ENCODE measurements around the gene TRIM26.

The TRIM26 gene

DNA sequence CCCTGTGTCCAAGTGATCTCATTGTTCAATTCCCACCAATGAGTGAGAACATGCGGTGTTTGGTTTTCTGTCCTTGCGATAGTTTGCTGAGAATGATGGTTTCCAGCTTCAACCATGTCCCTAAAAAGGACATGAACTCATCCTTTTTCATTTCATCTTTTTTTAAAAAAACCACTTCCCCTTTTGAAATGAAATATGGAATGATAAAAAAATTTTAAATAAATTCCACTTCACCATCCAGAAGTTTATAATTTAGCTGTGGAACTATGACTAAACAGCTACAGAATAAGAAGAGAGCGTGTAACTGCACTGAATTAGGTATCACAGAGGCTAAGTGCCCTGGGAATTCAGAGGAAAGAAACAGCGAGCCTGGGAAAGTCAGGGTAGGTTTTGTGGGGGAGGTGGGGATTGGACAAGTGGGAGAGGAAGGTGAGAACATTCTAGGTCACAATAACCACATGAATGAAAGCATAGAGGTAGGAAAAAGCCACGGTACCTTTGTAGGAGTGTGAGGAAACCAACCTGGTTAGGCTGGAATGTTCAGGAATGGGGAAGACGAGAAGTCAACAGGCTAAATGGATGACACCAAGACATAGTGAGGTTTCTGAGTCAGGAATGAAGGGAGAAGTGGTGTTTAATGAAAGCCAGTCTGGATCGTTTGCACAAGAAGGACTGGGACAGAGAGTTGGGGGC is 63.2 kb downstream of the TRIM26 start:
- no peak for DNase-seq
- Histone ChIP-seq H3K36me3 (no peaks in the 10 kb centered on the region), H3K9me3 (no peaks in the 10 kb centered on the region), H3K27me3 (peaks cover 21% of the 10 kb centered on the region), H3K4me3 (ENCODE audit: low read depth, low read length) (no peak overlapping the region), H3K4me1 (no peaks in the 10 kb centered on the region)
- TF ChIP-seq, protein P1, sequence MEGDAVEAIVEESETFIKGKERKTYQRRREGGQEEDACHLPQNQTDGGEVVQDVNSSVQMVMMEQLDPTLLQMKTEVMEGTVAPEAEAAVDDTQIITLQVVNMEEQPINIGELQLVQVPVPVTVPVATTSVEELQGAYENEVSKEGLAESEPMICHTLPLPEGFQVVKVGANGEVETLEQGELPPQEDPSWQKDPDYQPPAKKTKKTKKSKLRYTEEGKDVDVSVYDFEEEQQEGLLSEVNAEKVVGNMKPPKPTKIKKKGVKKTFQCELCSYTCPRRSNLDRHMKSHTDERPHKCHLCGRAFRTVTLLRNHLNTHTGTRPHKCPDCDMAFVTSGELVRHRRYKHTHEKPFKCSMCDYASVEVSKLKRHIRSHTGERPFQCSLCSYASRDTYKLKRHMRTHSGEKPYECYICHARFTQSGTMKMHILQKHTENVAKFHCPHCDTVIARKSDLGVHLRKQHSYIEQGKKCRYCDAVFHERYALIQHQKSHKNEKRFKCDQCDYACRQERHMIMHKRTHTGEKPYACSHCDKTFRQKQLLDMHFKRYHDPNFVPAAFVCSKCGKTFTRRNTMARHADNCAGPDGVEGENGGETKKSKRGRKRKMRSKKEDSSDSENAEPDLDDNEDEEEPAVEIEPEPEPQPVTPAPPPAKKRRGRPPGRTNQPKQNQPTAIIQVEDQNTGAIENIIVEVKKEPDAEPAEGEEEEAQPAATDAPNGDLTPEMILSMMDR (IDR thresholded peaks at IDR 0.05; ENCODE audit: low read depth, low read length) = no peak

- no peak overlapping the region for H3K4me3 ChIP-seq (ENCODE audit: low read depth, low read length)
- TF ChIP-seq, protein P1 (IDR thresholded peaks at IDR 0.05; ENCODE audit: low read depth, low read length) = no peak
- no peaks in the 10 kb centered on the region for H3K9me3 ChIP-seq
- H3K27me3 ChIP-seq = peaks cover 21% of the 10 kb centered on the region
- H3K4me1 ChIP-seq = no peaks in the 10 kb centered on the region
- DNase-seq = no peak
- no peaks in the 10 kb centered on the region for H3K36me3 ChIP-seq
Measured at GRCh38 chr6:30149234-30149633, 64.0 kb downstream of the TRIM26 start.

DNA sequence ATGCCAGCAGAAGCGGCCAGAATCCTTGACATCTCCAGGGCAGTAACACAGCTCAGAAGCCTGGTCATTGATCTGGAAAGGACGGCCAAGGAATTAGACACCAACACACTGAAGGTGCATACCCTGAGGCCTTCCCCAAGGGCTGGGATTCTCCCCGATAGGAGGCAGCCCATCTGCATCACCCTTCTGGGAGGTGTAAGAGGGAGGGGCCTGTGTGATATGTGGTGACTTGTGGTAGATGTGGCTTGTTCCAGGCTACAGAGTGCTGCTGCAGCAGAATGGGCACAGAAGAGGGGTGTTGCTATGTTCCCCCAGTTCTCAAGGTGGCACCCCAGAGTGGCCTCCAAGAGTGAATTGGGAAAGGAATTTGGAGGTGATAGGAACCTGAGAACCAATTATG is 66.1 kb downstream of the TRIM26 start:
- DNase-seq = no peak
- Histone ChIP-seq H3K4me3 (ENCODE audit: low read depth, low read length) (no peak overlapping the region), H3K36me3 (no peaks in the 10 kb centered on the region), H3K4me1 (no peaks in the 10 kb centered on the region; the same call in 1 of the 2 replicates), H3K27me3 (peaks cover 22% of the 10 kb centered on the region), H3K9me3 (no peaks in the 10 kb centered on the region)
- TF ChIP-seq, protein P1 (IDR thresholded peaks at IDR 0.05; ENCODE audit: low read depth, low read length) = no peak

DNA sequence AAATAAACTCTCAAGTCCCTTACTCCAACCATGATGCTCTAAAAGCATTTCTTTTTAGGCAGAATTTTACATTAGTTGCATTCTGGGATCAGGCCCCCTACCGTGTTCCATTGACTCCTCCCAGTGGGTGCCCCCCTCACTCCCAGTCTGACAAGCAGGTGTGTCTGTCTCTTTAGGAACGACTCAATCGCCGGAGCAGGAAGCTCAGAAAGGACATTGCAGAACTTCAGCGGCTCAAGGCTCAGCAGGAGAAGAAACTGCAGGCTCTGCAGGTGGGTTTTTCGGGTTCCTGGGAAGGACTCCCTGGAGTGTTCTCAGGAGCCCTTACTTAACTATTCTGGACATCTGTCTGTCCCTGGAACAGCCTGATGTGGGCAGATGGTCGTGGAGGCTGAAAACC is 67.4 kb downstream of the TRIM26 start:
- TF ChIP-seq, protein P1 (IDR thresholded peaks at IDR 0.05; ENCODE audit: low read depth, low read length) = no peak
- no peaks in the 10 kb centered on the region for H3K36me3 ChIP-seq
- no peak for DNase-seq
- no peaks in the 10 kb centered on the region; the same call in 1 of the 2 replicates for H3K4me1 ChIP-seq
- H3K27me3 ChIP-seq = peaks cover 19% of the 10 kb centered on the region
- H3K9me3 ChIP-seq = no peaks in the 10 kb centered on the region
- H3K4me3 ChIP-seq (ENCODE audit: low read depth, low read length) = no peak overlapping the region

- Histone ChIP-seq H3K9me3 (no peaks in the 10 kb centered on the region), H3K4me3 (ENCODE audit: low read depth, low read length) (no peak overlapping the region), H3K4me1 (no peaks in the 10 kb centered on the region; the same call in 1 of the 2 replicates), H3K27me3 (peaks cover 19% of the 10 kb centered on the region), H3K36me3 (no peaks in the 10 kb centered on the region)
- DNase-seq = no peak
- TF ChIP-seq, protein P1 (IDR thresholded peaks at IDR 0.05; ENCODE audit: low read depth, low read length) = no peak
Measured at GRCh38 chr6:30144811-30145210, 68.4 kb downstream of the TRIM26 start.

GRCh38 chr6:30143780-30144179 is 69.4 kb downstream of the TRIM26 start:
- no peak overlapping the region for H3K4me3 ChIP-seq (ENCODE audit: low read depth, low read length)
- no peaks in the 10 kb centered on the region for H3K9me3 ChIP-seq
- no peaks in the 10 kb centered on the region; the same call in 1 of the 2 replicates for H3K4me1 ChIP-seq
- no peaks in the 10 kb centered on the region for H3K36me3 ChIP-seq
- H3K27me3 ChIP-seq = peaks cover 19% of the 10 kb centered on the region
- DNase-seq = no peak
- TF ChIP-seq, protein P1 (IDR thresholded peaks at IDR 0.05; ENCODE audit: low read depth, low read length) = no peak
